IPS-NIHi7 (cell line): ENCODE results near the gene CEP170B.
"Not testable (repeated sequence)": the region's sequence is repeated elsewhere in the genome, so short reads cannot be mapped to it uniquely, and the experiment has no call there.

ENCODE experiments used
- DNase-seq: peaks from one replicate; pipeline ENCODE4 v3.0.0; 2012; ENCODE audit warnings: mixed read lengths; ENCODE audit errors: extremely low spot score

CEP170B gene

GRCh38 chr14:104878582-104878981, 13.5 kb downstream of the CEP170B start:
- DNase-seq, result no peak

GRCh38 chr14:104879201-104879982, 14.3 kb downstream of the CEP170B start:
- no peak for DNase-seq

- DNase-seq, result no peak
Observed at GRCh38 chr14:104879983-104880565, 15.0 kb downstream of the CEP170B start.

GRCh38 chr14:104880584-104881210, 15.6 kb downstream of the CEP170B start:
- no peak for DNase-seq

- no peak for DNase-seq
Observed at GRCh38 chr14:104881369-104881979, 16.4 kb downstream of the CEP170B start.

GRCh38 chr14:104882325-104882973, 17.4 kb downstream of the CEP170B start:
- peak; percentile 87 for DNase-seq

GRCh38 chr14:104882991-104883660, 18.1 kb downstream of the CEP170B start:
- DNase-seq, result no peak

- DNase-seq, result no peak
Observed at GRCh38 chr14:104883681-104884361, 18.8 kb downstream of the CEP170B start.

- not testable (repeated sequence) for DNase-seq
Observed at GRCh38 chr14:104884381-104884780, 19.3 kb downstream of the CEP170B start.

- no peak for DNase-seq
Observed at GRCh38 chr14:104885031-104885972, 20.2 kb downstream of the CEP170B start.

GRCh38 chr14:104885973-104886689, 21.1 kb downstream of the CEP170B start:
- DNase-seq, result no peak

GRCh38 chr14:104886690-104887622, 21.9 kb downstream of the CEP170B start:
- DNase-seq, result no peak

- DNase-seq, result no peak
Observed at GRCh38 chr14:104887623-104888488, 22.8 kb downstream of the CEP170B start.

GRCh38 chr14:104888489-104889374, 23.7 kb downstream of the CEP170B start:
- no peak for DNase-seq

GRCh38 chr14:104889375-104889757, 24.3 kb downstream of the CEP170B start:
- no peak for DNase-seq

GRCh38 chr14:104890292-104890691, 25.2 kb downstream of the CEP170B start:
- not testable (repeated sequence) for DNase-seq
